Endothelial cell of umbilical vein (primary cell): ENCODE results near the gene METTL25. TPM values are rescaled to one million over a fixed set of nuclear protein-coding genes. Genes with fewer than 3 reads are reported as not detected.

Experiments
- BruUV-seq: library from RNA; stranded (reverse); fragments of 400-500 nt; replicated peaks from 2 replicates; lab custom pipeline; 2021; lab: Mats Ljungman, UMichigan
- CTCF ChIA-PET: fragments of 300-600, 350-600 bp; sonication (Branson Sonifier 250); formaldehyde crosslinking; loops from one replicate; lab custom pipeline; 2021; ENCODE audit warnings: antibody characterized with exemption, inconsistent platforms; lab: Charles Lee
- POLR2A ChIA-PET: fragments of 300-600, 350-600 bp; sonication (Branson Sonifier 250); formaldehyde crosslinking; loops from one replicate; lab custom pipeline; 2021; ENCODE audit warnings: antibody characterized with exemption, inconsistent platforms; lab: Charles Lee
- DNase-seq: peaks from one replicate; pipeline ENCODE4 v3.0.0-alpha.2; 2011; ENCODE audit warnings: low read depth, low spot score
- FAIRE-seq: peaks from 2 replicates; lab custom pipeline; 2011; peaks lifted over from hg19 to GRCh38; lab: Jason Lieb, UNC
- H2AFZ ChIP-seq: 2 replicates; pipeline ENCODE4 v1.6.0; 2012; ENCODE audit warnings: low read depth, low read length, control low read depth, inconsistent platforms
- H3K27ac ChIP-seq: 2 replicates; pipeline ENCODE4 v1.5.1; 2011; ENCODE audit warnings: low read depth, mild to moderate bottlenecking, control low read depth, low read length, moderate library complexity; ENCODE audit not compliant: insufficient read depth
- H3K27me3 ChIP-seq, 2 experiments: 2 replicates each; pipeline versions ENCODE4 v1.6.0 to v1.6.1; 2011; ENCODE audit warnings: low read length in 2 of 2, mixed read lengths in 1 of 2; ENCODE audit not compliant: control insufficient read depth in 2 of 2, insufficient read depth in 2 of 2
- H3K36me3 ChIP-seq, 2 experiments: 2 replicates in 1 of 2; 3 replicates in 1 of 2; pipeline ENCODE4 v1.5.1; 2011; ENCODE audit warnings: low read length in 2 of 2, mild to moderate bottlenecking in 1 of 2, moderate library complexity in 1 of 2; ENCODE audit not compliant: control insufficient read depth in 2 of 2, insufficient read depth in 2 of 2; ENCODE audit errors: extremely low read depth in 1 of 2
- H3K4me1 ChIP-seq: 3 replicates; pipeline ENCODE4 v1.5.1; 2011; ENCODE audit warnings: mild to moderate bottlenecking, low read length; ENCODE audit not compliant: control insufficient read depth, insufficient read depth; ENCODE audit errors: extremely low read depth
- H3K4me2 ChIP-seq: 2 replicates; pipeline ENCODE4 v1.6.1; 2011; ENCODE audit warnings: low read length, control low read depth, mixed read lengths; ENCODE audit not compliant: insufficient read depth
- H3K4me3 ChIP-seq, 3 experiments: fragments of 200-600 bp in 1 of 3; sonication (generic), shearing (Covaris generic) in 1 of 3; replicated peaks in 1 of 3; 2 replicates each; pipeline ENCODE4 v1.5.1; 2011 to 2016; ENCODE audit warnings: control low read depth in 3 of 3, low read length in 3 of 3, mild to moderate bottlenecking in 2 of 3, inconsistent platforms in 1 of 3, low read depth in 1 of 3, moderate library complexity in 1 of 3; ENCODE audit not compliant: insufficient read depth in 1 of 3
- H3K79me2 ChIP-seq: 2 replicates; pipeline ENCODE4 v1.6.0; 2012; ENCODE audit warnings: low read length, inconsistent platforms; ENCODE audit not compliant: control insufficient read depth, insufficient read depth
- H3K9ac ChIP-seq: replicated peaks from 2 replicates; pipeline ENCODE3; 2011; ENCODE audit warnings: low read length, control low read depth; ENCODE audit not compliant: insufficient read depth; ENCODE audit errors: extremely low read depth
- H3K9me1 ChIP-seq: replicated peaks from 3 replicates; pipeline ENCODE4 v1.6.0; 2011; ENCODE audit warnings: mild to moderate bottlenecking, low read length; ENCODE audit not compliant: control insufficient read depth, insufficient read depth; ENCODE audit errors: extremely low read depth
- H3K9me3 ChIP-seq: replicated peaks from 2 replicates; pipeline ENCODE4 v1.5.1; 2012; ENCODE audit warnings: low read length, inconsistent platforms; ENCODE audit not compliant: control insufficient read depth, insufficient read depth
- H4K20me1 ChIP-seq: replicated peaks from 2 replicates; pipeline ENCODE3; 2011; ENCODE audit warnings: mild to moderate bottlenecking, low read length; ENCODE audit not compliant: control insufficient read depth, insufficient read depth; ENCODE audit errors: extremely low read depth
- EZH2 ChIP-seq: IDR thresholded peaks from 2 replicates; pipeline ENCODE4 v1.6.1; 2012; ENCODE audit warnings: borderline replicate concordance, low read depth, mild to moderate bottlenecking, moderate library complexity, low read length, inconsistent platforms; ENCODE audit not compliant: severe bottlenecking
- FOS ChIP-seq: IDR thresholded peaks from 2 replicates; pipeline ENCODE4 v1.6.1; 2011; ENCODE audit warnings: mild to moderate bottlenecking, low read length, moderate library complexity, borderline replicate concordance; ENCODE audit not compliant: insufficient read depth
- GATA2 ChIP-seq: IDR thresholded peaks from 2 replicates; pipeline ENCODE4 v1.7.0; 2011; ENCODE audit warnings: low read depth, mild to moderate bottlenecking, moderate library complexity, mixed read lengths, low read length; ENCODE audit not compliant: insufficient read length, insufficient read depth
- JUN ChIP-seq: IDR thresholded peaks from 2 replicates; pipeline ENCODE4 v1.6.1; 2011; ENCODE audit warnings: borderline replicate concordance, low read depth; ENCODE audit not compliant: insufficient read length, insufficient read depth
- MAX ChIP-seq: IDR thresholded peaks from 2 replicates; pipeline ENCODE4 v1.6.1; 2011; ENCODE audit not compliant: insufficient read depth, insufficient read length
- MYC ChIP-seq: IDR thresholded peaks from one replicate; pipeline ENCODE4 v1.6.1; 2011; ENCODE audit warnings: mild to moderate bottlenecking, low read depth, low read length
- POLR2A ChIP-seq: IDR thresholded peaks from 2 replicates; pipeline ENCODE4 v1.6.1; 2012; ENCODE audit warnings: low read depth, mild to moderate bottlenecking, control low read depth, low read length
- POLR2AphosphoS5 ChIP-seq: IDR thresholded peaks from 2 replicates; pipeline ENCODE4 v1.6.1; 2012; ENCODE audit warnings: low read depth, mild to moderate bottlenecking, control low read depth, low read length, moderate library complexity; ENCODE audit not compliant: insufficient read depth
- dilution Hi-C: fragments of 300-500 bp; cut with MboI; formaldehyde crosslinking; loops from one replicate; pipeline ENCODE4 v1.15.0; 2019; ENCODE audit warnings: low sequenced_read_pairs; ENCODE audit not compliant: extremely low pct_ligation_motif_present
- intact Hi-C: fragments of 100-400 bp; cut with micrococcal nuclease; formaldehyde crosslinking; loops from one replicate; pipeline ENCODE4 v1.10.0; 2022
- polyA plus RNA-seq, 4 experiments: library from polyadenylated mRNA; depleted of rRNA in 3 of 4; stranded (reverse) in 3 of 4; unstranded in 1 of 4; fragments of >200 nt; gene quantifications; 2 replicates each; pipeline versions ENCODE4 v1.2.1 to v1.2.3, GENCODE V29; 2011 to 2012; ENCODE audit warnings: missing spikeins in 1 of 4
- total RNA-seq: library from RNA; stranded (reverse); gene quantifications from 2 replicates; pipeline ENCODE4 v1.2.3, GENCODE V29; 2021
- TF ChIP-seq, protein P1 (sequence below), 2 donors: IDR thresholded peaks; 1 replicate in 1 of 2; 2 replicates in 1 of 2; pipeline ENCODE4 v1.5.1; 2011; ENCODE audit warnings: low read length in 2 of 2, mild to moderate bottlenecking in 2 of 2, moderate library complexity in 2 of 2, control low read depth in 1 of 2, inconsistent platforms in 1 of 2, low read depth in 1 of 2; ENCODE audit not compliant: insufficient read depth in 1 of 2; ENCODE audit errors: extremely low read depth in 1 of 2

The METTL25 gene
- total and polyA plus RNA-seq, 2 donors (not counting 3 experiments of a cell fraction or from before 2014, with no cell fraction given): 6.5 to 8.5 TPM

DNA sequence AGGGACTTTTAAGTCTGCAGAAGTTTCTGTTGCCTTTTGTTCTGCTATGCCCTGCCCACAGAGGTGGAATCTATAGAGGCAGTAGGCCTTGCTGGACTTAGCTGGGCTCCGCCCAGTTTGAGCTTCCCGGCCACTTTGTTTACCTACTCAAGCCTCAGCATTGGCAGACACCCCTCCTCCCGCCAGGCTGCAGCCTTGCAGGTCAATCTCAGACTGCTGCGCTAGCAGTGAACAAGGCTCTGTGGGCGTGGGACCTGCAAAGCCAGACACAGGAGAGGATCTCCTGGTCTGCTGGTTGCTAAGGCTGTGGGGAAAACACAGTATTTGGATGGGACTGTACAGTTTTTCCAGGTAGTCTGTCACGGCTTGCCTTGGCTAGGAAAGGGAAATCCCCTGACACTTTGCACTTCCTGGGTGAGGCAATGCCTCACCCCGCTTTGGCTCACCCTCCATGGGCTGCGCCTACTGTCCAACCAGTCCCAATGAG lies 43.9 kb upstream of the METTL25 start:
- no peak overlapping the region for H3K27ac ChIP-seq
- ChIA-PET CTCF (no interaction called here), POLR2A (no interaction called here)
- no peak overlapping the region for H3K4me2 ChIP-seq
- no TSS peak for BruUV-seq
- H3K36me3 ChIP-seq: no peaks in the 10 kb centered on the region
- no peaks in the 10 kb centered on the region for H3K9me1 ChIP-seq
- H3K9me3 ChIP-seq: no peaks in the 10 kb centered on the region
- no peaks in the 10 kb centered on the region for H4K20me1 ChIP-seq
- H3K4me3 ChIP-seq: no peak overlapping the region
- no peak overlapping the region for H3K9ac ChIP-seq
- no peaks in the 10 kb centered on the region for H3K79me2 ChIP-seq
- H3K27me3 ChIP-seq: no peaks in the 10 kb centered on the region
- H2AFZ ChIP-seq: no peak overlapping the region
- TF ChIP-seq POLR2A: no peak
- TF ChIP-seq MYC: no peak
- dilution Hi-C loops: no loop called here
- DNase-seq (no peak), FAIRE-seq (no peak)
- intact Hi-C loops: no loop called here
- no peaks in the 10 kb centered on the region for H3K4me1 ChIP-seq

DNA sequence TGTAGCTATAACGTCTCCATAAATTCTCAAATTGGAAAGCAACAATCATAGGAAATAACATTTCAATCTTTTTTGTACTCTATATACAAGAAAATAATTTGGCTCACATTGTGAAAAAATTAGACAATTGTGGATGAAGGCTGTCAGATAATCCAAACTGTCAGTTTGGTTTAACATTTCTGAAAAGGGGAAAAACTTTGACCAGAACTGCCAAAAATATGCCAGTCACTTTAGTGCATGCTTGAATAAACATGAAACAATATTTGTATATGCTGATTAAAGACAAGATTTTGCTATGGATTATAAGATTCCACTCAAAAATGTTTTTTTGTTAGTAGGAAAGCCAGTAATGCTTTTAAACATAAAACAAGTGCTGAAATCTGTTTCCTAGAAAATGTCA lies 39.1 kb upstream of the METTL25 start:
- no peak overlapping the region for H2AFZ ChIP-seq

More for the DNA sequence above, 39.1 kb upstream of the METTL25 start:
- no peak for FAIRE-seq
- Histone ChIP-seq H3K4me1 (no peaks in the 10 kb centered on the region), H3K9me3 (no peaks in the 10 kb centered on the region), H3K9ac (no peak overlapping the region), H3K4me2 (no peak overlapping the region), H3K79me2 (no peaks in the 10 kb centered on the region), H3K27ac (no peak overlapping the region), H3K36me3 (no peaks in the 10 kb centered on the region), H3K4me3 (no peak overlapping the region), H4K20me1 (no peaks in the 10 kb centered on the region), H3K9me1 (no peaks in the 10 kb centered on the region), H3K27me3 (no peaks in the 10 kb centered on the region)
- POLR2A ChIA-PET: no interaction called here
- intact Hi-C loops: no loop called here
- DNase-seq: no peak
- CTCF ChIA-PET: no interaction called here
- BruUV-seq: no TSS peak
- dilution Hi-C loops: no loop called here
- TF ChIP-seq EZH2: no peak
- no peak for TF ChIP-seq JUN
- TF ChIP-seq POLR2A: no peak
- no peak for TF ChIP-seq MAX
- no peak for TF ChIP-seq FOS
- TF ChIP-seq POLR2AphosphoS5: no peak
- TF ChIP-seq, protein P1, sequence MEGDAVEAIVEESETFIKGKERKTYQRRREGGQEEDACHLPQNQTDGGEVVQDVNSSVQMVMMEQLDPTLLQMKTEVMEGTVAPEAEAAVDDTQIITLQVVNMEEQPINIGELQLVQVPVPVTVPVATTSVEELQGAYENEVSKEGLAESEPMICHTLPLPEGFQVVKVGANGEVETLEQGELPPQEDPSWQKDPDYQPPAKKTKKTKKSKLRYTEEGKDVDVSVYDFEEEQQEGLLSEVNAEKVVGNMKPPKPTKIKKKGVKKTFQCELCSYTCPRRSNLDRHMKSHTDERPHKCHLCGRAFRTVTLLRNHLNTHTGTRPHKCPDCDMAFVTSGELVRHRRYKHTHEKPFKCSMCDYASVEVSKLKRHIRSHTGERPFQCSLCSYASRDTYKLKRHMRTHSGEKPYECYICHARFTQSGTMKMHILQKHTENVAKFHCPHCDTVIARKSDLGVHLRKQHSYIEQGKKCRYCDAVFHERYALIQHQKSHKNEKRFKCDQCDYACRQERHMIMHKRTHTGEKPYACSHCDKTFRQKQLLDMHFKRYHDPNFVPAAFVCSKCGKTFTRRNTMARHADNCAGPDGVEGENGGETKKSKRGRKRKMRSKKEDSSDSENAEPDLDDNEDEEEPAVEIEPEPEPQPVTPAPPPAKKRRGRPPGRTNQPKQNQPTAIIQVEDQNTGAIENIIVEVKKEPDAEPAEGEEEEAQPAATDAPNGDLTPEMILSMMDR (IDR thresholded peaks at IDR 0.05; ENCODE audit: extremely low read depth in 1 of 2, insufficient read depth in 1 of 2, low read depth in 1 of 2, low read length in 2 of 2): no peak
- TF ChIP-seq GATA2: no peak
- TF ChIP-seq MYC: no peak
